Gastroesophageal sphincter (tissue), 4 donors: ENCODE measurements around the gene PCGF3. TPM values are rescaled to one million over a fixed set of nuclear protein-coding genes. Genes with fewer than 3 reads are reported as not detected.

ENCODE experiments used
- ATAC-seq: fragments of 150-250 bp; one replicate; pipeline ENCODE4 v1.9.1; 2016; ENCODE audit warnings: mild to moderate bottlenecking, moderate library complexity
- H3K27ac ChIP-seq, 4 donors: fragments of 200-600 bp; sonication (generic) in 3 of 4; 1 replicate in 3 of 4; 2 replicates in 1 of 4; pipeline ENCODE4 v1.5.1; 2016 to 2019
- H3K27me3 ChIP-seq: fragments of 200-600 bp; sonication (generic); one replicate; pipeline ENCODE4 v1.5.1; 2019
- H3K36me3 ChIP-seq, 2 donors: fragments of 200-600 bp; sonication (generic); one replicate each; pipeline ENCODE4 v1.5.1; 2019; ENCODE audit warnings: control low read depth in 1 of 2
- H3K4me1 ChIP-seq, 3 donors: fragments of 200-600 bp; sonication (generic); 1 replicate in 2 of 3; 2 replicates in 1 of 3; pipeline ENCODE4 v1.5.1; 2016 to 2019; ENCODE audit warnings: control low read depth in 2 of 3
- H3K4me3 ChIP-seq, 2 donors: fragments of 200-600 bp; sonication (generic); one replicate each; pipeline ENCODE4 v1.5.1; 2019; ENCODE audit warnings: mild to moderate bottlenecking in 1 of 2, moderate library complexity in 1 of 2
- H3K9me3 ChIP-seq, 3 donors: fragments of 200-600 bp; sonication (generic); one replicate each; pipeline ENCODE4 v1.5.1; 2017 to 2019; ENCODE audit warnings: control low read depth in 2 of 3
- EP300 ChIP-seq: sonication (generic); formaldehyde crosslinking; IDR thresholded peaks from one replicate; pipeline ENCODE4 v1.6.1; 2017; ENCODE audit warnings: antibody characterized with exemption, mild to moderate bottlenecking
- POLR2A ChIP-seq, 2 donors: fragments of 450-650 bp; IDR thresholded peaks; one replicate each; pipeline ENCODE4 v1.6.1; 2017; ENCODE audit warnings: antibody characterized with exemption in 2 of 2, mild to moderate bottlenecking in 2 of 2, moderate library complexity in 1 of 2
- POLR2AphosphoS5 ChIP-seq: sonication (generic); formaldehyde crosslinking; IDR thresholded peaks from one replicate; pipeline ENCODE4 v1.6.1; 2017; ENCODE audit warnings: antibody characterized with exemption
- WGBS, 2 donors: methylation state at CpG; one replicate each; pipeline ENCODE4 v1.1.5; 2018; ENCODE audit warnings: low coverage in 1 of 2; 5-methylcytosine and 5-hydroxymethylcytosine counted together
- total RNA-seq, 4 donors: library from RNA; depleted of rRNA; stranded (reverse); fragments of >200 nt; gene quantifications; one replicate each; pipeline ENCODE4 v1.1.0, GENCODE V29; 2016
- TF ChIP-seq, protein P1 (sequence below), 4 experiments: fragments of 200-600 bp in 2 of 4; fragments of 450-650 bp in 2 of 4; sonication (generic) in 1 of 4; IDR thresholded peaks; one replicate each; pipeline ENCODE4 v1.5.1; 2017 to 2019; ENCODE audit warnings: antibody characterized with exemption in 4 of 4, mild to moderate bottlenecking in 2 of 4, moderate library complexity in 2 of 4

The PCGF3 gene
- total RNA-seq, 4 donors from 2014 or later = 24.4 to 46.5 (median 40.7) TPM

DNA sequence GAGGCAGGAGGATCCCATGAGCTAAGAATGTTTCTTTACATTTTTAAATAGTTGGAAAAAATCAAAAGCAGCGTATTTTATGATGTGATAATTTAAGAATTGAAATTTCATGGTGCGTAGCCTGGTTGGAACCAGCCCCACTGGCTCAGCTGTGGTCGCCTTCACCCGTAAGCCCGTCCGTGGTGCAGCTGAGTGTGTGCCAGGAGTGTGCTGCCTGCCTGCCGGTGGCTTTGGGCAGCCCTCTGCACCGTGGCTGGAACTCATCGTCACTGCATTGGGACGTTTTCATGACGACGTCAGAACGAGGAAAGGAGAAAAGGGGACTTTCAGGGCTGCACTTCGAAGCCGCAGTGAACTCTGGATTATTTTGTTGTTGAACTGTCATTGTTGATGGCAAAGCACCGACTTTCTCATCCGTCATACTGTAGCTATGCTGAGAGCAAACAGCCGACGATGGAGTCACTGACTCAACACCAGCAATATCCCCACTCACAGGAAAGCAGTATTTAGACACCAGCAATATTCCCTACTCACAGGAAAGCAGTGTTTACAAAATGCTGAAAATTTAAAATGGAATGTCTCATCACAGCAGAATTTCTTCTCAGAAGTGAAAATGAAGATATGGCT, 35.1 kb downstream of the PCGF3 start:
- Histone ChIP-seq H3K4me1 (no peaks in the 10 kb centered on the region), H3K27me3 (no peaks in the 10 kb centered on the region), H3K36me3 (peaks cover 0 to 76% of the 10 kb centered on the region in 2 donors), H3K4me3 (no peak overlapping the region), H3K9me3 (no peaks in the 10 kb centered on the region), H3K27ac (no peak overlapping the region)
- no peak for TF ChIP-seq POLR2A (IDR thresholded peaks at IDR 0.05)
- TF ChIP-seq POLR2AphosphoS5 = no peak
- TF ChIP-seq, protein P1, sequence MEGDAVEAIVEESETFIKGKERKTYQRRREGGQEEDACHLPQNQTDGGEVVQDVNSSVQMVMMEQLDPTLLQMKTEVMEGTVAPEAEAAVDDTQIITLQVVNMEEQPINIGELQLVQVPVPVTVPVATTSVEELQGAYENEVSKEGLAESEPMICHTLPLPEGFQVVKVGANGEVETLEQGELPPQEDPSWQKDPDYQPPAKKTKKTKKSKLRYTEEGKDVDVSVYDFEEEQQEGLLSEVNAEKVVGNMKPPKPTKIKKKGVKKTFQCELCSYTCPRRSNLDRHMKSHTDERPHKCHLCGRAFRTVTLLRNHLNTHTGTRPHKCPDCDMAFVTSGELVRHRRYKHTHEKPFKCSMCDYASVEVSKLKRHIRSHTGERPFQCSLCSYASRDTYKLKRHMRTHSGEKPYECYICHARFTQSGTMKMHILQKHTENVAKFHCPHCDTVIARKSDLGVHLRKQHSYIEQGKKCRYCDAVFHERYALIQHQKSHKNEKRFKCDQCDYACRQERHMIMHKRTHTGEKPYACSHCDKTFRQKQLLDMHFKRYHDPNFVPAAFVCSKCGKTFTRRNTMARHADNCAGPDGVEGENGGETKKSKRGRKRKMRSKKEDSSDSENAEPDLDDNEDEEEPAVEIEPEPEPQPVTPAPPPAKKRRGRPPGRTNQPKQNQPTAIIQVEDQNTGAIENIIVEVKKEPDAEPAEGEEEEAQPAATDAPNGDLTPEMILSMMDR (IDR thresholded peaks at IDR 0.05) = no peak
- no peak for TF ChIP-seq EP300
- no peak for ATAC-seq
- WGBS, 2 donors = 20 to 67% methylated on average over 2 to 5 of the region's 19 CpGs

DNA sequence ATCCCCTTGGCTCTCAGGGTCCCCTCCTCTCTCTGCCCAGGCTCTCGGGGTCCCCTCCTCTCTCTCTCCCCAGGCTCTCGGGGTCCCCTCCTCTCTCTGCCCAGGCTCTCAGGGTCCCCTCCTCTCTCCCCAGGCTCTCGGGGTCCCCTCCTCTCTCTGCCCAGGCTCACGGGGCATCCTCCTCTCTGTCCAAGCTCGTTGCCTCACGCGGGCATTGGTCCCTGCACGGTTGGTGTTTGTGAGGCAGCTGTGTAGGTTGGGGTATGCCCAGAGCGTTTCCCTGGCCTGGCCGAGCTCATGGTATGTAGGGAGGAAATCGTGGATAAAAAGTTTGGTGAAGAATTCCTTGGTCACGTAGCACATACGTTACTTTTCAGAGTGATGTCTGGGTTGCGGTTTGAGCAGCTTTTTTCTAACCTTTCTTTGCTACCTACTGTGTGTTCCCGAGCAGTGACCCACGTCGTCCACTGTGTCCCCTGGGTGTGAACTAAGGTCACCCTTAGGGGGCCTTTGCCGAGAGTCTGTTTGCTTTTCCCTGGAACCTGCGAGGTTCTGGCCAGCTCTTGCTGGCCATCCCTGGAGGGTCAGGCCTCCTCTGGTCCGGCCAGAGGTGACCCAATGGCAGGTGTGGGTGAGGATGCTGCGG, 36.6 kb downstream of the PCGF3 start:
- H3K4me3 ChIP-seq = no peak overlapping the region
- no peaks in the 10 kb centered on the region for H3K27me3 ChIP-seq
- TF ChIP-seq POLR2A (IDR thresholded peaks at IDR 0.05) (no peak), POLR2AphosphoS5 (no peak), EP300 (no peak)
- TF ChIP-seq, protein P1 (IDR thresholded peaks at IDR 0.05) = no peak
- H3K9me3 ChIP-seq = no peaks in the 10 kb centered on the region
- H3K27ac ChIP-seq = no peak overlapping the region
- WGBS, 2 donors = 63 to 82% methylated on average over 8 to 10 of the region's 21 CpGs
- ATAC-seq = no peak
- no peaks in the 10 kb centered on the region for H3K4me1 ChIP-seq
- H3K36me3 ChIP-seq = peaks cover 0 to 63% of the 10 kb centered on the region in 2 donors

DNA sequence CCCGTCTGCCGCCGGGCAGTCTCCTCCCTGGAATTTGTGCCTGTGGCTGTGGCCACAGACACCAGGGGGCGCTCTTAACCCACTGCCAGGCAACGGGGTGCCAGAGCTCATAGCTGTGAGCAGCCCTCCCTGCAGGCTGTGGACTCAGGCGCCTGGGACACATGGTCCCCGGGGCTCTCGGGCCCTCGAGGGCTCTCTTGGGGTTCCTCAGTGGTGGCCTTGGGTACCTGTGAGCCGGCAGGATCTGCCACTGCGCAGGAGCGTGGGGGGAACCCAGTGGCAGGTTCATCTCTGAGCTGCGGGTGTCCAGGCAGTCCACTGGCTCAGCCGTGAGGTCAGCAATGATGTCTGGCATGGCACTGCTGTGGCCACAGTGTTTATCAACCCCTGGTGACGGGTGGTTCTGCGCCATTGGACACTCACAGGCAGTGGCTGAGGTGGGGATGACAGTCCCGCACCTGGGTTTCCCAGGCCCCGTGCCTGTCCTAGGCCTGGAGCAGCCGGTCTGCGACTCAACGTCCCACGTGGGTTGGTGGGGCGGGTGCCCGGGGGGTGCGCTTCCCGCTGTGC, 37.2 kb downstream of the PCGF3 start:
- TF ChIP-seq POLR2AphosphoS5 (no peak), EP300 (no peak)
- TF ChIP-seq, protein P1 (IDR thresholded peaks at IDR 0.05) = peak in 3 of 4 experiments; percentile 78 to 94 (median 83)
- H3K27me3 ChIP-seq = no peaks in the 10 kb centered on the region
- WGBS, 2 donors = 90% methylated on average over 9 of the region's 26 CpGs; no CpG with 5 or more reads in 1 of the 2 donors
- H3K9me3 ChIP-seq = no peaks in the 10 kb centered on the region
- H3K4me1 ChIP-seq = no peaks in the 10 kb centered on the region
- no peak overlapping the region for H3K27ac ChIP-seq
- H3K36me3 ChIP-seq = peaks cover 0 to 60% of the 10 kb centered on the region in 2 donors
- peak; percentile 86 for ATAC-seq
- H3K4me3 ChIP-seq = no peak overlapping the region

DNA sequence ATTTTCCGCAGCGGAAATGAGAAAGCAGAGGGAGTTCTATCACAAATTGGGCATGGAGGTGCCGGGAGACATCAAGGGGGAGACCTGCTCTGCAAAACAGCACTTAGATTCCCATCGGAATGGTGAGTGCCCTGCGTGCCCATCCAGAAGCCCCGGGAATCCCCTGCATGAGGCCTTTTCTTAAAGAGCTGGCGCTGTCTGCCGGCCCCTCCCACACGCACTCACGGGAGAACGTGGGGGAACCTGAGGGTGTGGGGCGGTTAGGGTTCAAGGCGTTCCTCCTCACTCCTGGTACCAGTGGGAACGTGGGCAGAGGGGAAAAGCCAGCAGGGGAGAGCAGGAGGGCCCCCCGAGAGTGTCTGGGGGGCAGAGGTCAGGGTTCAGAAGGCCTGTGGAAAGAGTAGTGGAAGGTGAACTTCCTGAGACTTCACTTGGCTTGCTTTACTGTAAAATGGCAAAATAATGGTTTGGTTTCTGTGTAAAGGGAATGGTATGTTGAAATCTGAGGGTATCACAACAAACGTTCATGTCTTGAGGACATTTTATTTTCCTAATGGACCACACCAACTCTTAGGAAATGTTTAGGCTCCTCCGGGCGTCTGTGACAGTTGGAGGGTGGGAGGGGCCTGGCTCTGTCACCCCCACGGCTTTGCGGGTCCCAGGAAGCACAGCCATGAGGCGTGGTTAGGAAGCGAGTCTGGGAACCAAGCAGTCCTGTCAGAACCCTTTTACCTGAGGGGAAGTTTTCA, 38.0 kb downstream of the PCGF3 start:
- Histone ChIP-seq H3K36me3 (peaks cover 0 to 60% of the 10 kb centered on the region in 2 donors), H3K4me3 (no peak overlapping the region), H3K27ac (peak overlapping the region in 1 of 4 donors; percentile 19), H3K9me3 (no peaks in the 10 kb centered on the region), H3K4me1 (no peaks in the 10 kb centered on the region), H3K27me3 (no peaks in the 10 kb centered on the region)
- ATAC-seq = peak; percentile 31
- TF ChIP-seq, protein P1 (IDR thresholded peaks at IDR 0.05) = no peak
- TF ChIP-seq EP300 = no peak
- TF ChIP-seq POLR2A (IDR thresholded peaks at IDR 0.05) = no peak
- TF ChIP-seq POLR2AphosphoS5 = no peak
- 66 to 85% methylated on average over 6 to 10 of the region's 22 CpGs for WGBS, 2 donors
